IPS DF 6.9 (cell line): ENCODE measurements around the gene WDFY2.

Experiments used
- DNase-seq: peaks from one replicate; pipeline ENCODE4 v3.0.0-alpha.2; 2013; ENCODE audit warnings: low read depth, low spot score
- H3K27ac ChIP-seq: one replicate; pipeline ENCODE4 v1.5.1; 2013; ENCODE audit warnings: low read length, control low read depth
- H3K27me3 ChIP-seq: 2 replicates; pipeline ENCODE4 v1.6.1; 2013; ENCODE audit warnings: mild to moderate bottlenecking, low read length; ENCODE audit not compliant: control insufficient read depth, insufficient read depth
- H3K36me3 ChIP-seq: 2 replicates; pipeline ENCODE4 v1.6.1; 2013; ENCODE audit warnings: low read length; ENCODE audit not compliant: control insufficient read depth, insufficient read depth
- H3K4me1 ChIP-seq: 2 replicates; pipeline ENCODE4 v1.6.1; 2013; ENCODE audit warnings: low read length; ENCODE audit not compliant: control insufficient read depth, insufficient read depth
- H3K4me3 ChIP-seq: 2 replicates; pipeline ENCODE4 v1.5.1; 2013; ENCODE audit warnings: mild to moderate bottlenecking, low read length
- H3K9me3 ChIP-seq: 2 replicates; pipeline ENCODE4 v1.6.1; 2013; ENCODE audit warnings: low read length, inconsistent platforms; ENCODE audit not compliant: control insufficient read depth, insufficient read depth
- WGBS: extraction: QIAGEN DNeasy Blood & Tissue Kit; methylation state at CpG from one replicate; pipeline ENCODE4 v1.1.7; 2013; ENCODE audit warnings: mixed read lengths, missing lambda C conversion rate; ENCODE audit not compliant: insufficient read length, insufficient coverage; 5-methylcytosine and 5-hydroxymethylcytosine counted together

WDFY2 gene

DNA sequence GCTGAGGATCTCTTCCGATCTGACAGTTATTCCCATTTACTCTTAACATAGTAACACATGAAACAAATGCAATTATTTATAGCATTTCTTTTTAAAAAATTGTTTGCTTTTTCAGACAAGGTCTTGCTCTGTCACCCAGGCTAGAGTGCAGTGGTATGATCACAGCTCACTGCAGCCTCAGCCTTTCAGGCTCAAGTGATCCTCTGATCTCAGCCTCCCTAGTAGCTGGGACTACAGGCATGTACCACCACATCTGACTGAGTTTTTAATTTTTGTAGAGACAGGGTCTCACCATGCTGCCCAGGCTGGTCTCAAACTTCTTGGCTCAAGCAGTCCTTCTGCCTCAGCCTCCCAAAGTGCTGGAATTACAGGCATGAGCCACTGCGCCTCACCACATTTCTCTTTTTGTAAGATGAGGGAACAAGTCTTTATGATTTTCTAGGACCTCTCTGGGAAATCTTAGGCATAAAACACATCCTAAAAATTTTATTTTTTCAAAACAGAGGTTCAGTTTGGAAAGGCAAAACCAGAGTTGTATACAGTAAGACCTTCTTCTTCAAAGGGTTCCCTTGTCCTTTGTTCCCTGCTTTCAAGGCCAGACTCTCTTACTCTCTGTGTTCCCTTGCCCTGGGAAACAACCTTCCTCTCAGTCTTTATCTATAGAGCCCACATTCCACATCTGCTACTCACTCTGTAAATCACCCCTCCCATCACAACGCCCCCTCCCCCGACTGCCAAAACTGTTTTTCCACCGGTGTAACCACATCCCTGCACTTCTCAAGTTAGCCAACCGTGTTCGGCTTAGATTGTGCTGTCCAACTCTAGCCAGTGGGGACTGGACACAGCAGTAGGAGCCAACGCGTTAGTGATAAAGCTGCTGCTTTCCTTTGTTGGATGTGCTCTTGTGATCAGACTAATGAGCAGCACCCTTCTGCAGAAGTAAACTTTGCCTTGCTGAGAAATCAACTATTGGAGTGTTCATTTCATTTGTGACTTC, 163.5 kb downstream of the WDFY2 start:
- no peak for DNase-seq
- 100% methylated on average over 1 of the region's 9 CpGs for WGBS
- H3K27ac ChIP-seq: no peak overlapping the region

DNA sequence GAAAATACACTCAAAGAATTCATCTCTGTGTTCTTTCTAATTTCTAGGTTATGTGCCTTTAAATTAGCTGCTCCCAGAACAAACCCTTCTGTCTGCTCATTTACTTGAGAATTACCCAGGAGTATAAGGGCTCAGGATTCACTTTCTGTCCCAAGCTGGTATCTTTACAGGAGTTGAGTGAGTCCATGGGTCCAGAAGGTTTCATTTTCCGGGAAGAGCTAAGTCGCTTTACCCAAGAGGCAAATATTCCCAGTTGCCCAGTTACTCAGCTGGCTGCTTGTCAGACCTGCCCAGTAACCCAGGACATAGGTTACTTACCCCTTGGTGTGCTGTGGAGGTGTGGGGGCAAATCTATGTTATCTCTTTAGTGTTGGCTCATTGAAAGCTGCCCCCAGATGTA, 172.4 kb downstream of the WDFY2 start:
- H3K4me3 ChIP-seq: no peak overlapping the region
- H3K4me1 ChIP-seq: no peaks in the 10 kb centered on the region
- no CpG with 5 or more reads among the region's 2 CpGs for WGBS
- H3K36me3 ChIP-seq: no peaks in the 10 kb centered on the region; the same call in 1 of the 2 replicates
- no peaks in the 10 kb centered on the region for H3K27me3 ChIP-seq
- no peaks in the 10 kb centered on the region for H3K9me3 ChIP-seq
- DNase-seq: no peak
- no peak overlapping the region for H3K27ac ChIP-seq

More for the DNA sequence above, 163.5 kb downstream of the WDFY2 start:
- no peaks in the 10 kb centered on the region for H3K9me3 ChIP-seq
- 0 out of 2 replicates have a peak, but pooled peaks cover 2% of the 10 kb centered on the region for H3K36me3 ChIP-seq
- H3K4me1 ChIP-seq: no peaks in the 10 kb centered on the region
- no peaks in the 10 kb centered on the region for H3K27me3 ChIP-seq
- H3K4me3 ChIP-seq: no peak overlapping the region

DNA sequence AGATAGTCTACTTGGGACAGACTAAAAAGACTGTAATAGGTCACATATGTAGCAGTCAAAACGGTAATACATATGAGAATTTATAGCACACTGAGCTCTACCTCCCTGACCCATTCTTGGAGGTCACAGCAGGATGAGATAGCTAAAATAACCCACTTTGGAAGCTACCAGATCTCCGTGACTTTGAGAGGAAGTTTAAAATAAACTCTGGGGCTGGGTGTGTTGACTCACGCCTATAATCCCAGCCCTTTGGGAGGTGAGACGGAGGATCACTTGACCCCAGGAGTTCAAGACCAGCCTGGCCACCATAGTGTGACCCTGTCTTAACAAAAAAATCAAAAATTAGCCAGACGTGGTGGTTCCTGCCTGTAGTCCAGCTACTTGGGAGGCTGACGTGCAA, 174.4 kb downstream of the WDFY2 start:
- no peak for DNase-seq
- no peaks in the 10 kb centered on the region for H3K4me1 ChIP-seq
- no peaks in the 10 kb centered on the region; the same call in 1 of the 2 replicates for H3K36me3 ChIP-seq
- WGBS: no CpG with 5 or more reads among the region's 6 CpGs
- H3K4me3 ChIP-seq: no peak overlapping the region
- H3K9me3 ChIP-seq: no peaks in the 10 kb centered on the region
- H3K27ac ChIP-seq: no peak overlapping the region
- no peaks in the 10 kb centered on the region for H3K27me3 ChIP-seq

DNA sequence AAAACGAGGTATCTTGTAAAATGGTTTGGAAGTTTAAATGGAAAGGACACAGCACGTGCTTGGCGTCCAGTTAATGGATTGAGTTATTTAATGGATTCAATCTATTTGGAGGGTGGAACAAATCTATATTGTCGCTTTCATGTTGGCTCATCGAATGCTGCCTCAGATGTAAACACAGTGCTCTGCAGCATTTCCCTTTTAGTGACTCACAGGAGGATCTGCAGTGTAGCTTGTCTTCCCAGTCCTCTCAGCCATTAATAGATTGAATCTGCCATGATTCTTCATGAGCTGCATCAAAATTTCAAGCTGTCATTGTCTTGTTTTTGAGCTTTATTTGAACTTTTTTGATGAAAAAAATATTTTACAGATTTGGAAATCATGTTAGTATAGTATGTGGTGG, 175.0 kb downstream of the WDFY2 start:
- 100% methylated on average over 2 of the region's 5 CpGs for WGBS
- no peaks in the 10 kb centered on the region for H3K4me1 ChIP-seq

DNA sequence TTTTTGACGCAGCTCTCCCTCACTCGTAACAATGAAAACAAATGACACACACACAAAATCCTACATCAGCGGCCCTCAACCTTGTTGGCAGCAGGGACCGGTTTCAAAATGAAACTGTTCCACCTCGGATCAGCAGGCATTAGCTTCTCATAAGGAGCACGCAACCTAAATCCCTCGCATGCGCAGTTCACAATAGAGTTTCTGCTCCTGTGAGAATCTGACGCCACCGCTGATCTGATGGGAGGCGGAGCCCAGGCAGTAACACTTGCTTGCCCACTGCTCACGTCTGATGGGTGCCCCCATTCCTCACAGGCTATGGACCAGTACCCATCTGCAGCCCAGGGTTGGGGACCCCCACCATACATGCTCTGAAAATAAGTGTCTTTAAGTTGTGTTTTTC, 176.3 kb downstream of the WDFY2 start:
- WGBS: no CpG with 5 or more reads among the region's 12 CpGs
- H3K27me3 ChIP-seq: no peaks in the 10 kb centered on the region
- no peak overlapping the region for H3K4me3 ChIP-seq
- no peaks in the 10 kb centered on the region for H3K9me3 ChIP-seq
- no peaks in the 10 kb centered on the region; the same call in 1 of the 2 replicates for H3K36me3 ChIP-seq
- H3K4me1 ChIP-seq: no peaks in the 10 kb centered on the region
- no peak overlapping the region for H3K27ac ChIP-seq
- no peak for DNase-seq

More for the DNA sequence above, 175.0 kb downstream of the WDFY2 start:
- DNase-seq: no peak
- H3K36me3 ChIP-seq: no peaks in the 10 kb centered on the region; the same call in 1 of the 2 replicates
- no peak overlapping the region for H3K4me3 ChIP-seq
- H3K27me3 ChIP-seq: no peaks in the 10 kb centered on the region
- H3K9me3 ChIP-seq: no peaks in the 10 kb centered on the region
- no peak overlapping the region for H3K27ac ChIP-seq

DNA sequence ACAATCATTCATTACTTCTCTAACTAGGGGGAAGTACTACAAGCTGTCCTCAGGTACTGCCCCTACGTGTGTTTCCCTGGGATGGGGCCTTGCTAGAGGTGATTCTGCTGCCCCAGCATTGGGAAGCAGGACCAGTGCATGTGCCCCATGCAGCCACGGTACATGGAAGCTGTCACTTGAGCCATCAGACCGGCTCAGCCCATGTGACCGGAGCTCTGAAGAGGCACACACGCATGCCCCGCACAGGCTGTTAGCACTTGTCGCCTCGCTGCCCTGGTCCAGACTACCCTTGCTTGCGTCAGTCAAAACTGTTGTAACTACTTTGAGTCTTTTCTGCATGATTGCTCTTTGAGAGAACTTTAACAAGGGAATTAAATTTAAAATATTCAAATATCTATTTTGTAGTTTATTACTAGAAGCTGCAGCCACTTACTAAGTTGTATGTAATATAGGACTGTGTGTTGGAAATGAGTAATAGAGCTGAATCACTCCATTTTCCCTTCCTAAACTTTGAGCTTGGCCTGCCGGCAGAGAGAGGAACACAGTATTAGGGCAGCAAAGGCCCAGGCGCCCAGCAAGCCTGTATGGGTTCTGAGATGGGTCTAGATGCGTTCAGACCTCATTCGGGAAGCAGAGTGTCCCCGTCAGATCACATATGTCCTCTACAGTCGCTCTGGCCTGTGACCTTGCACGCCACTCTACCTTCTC, 177.5 kb downstream of the WDFY2 start:
- Histone ChIP-seq H3K36me3 (no peaks in the 10 kb centered on the region; the same call in 1 of the 2 replicates), H3K27ac (no peak overlapping the region), H3K4me1 (no peaks in the 10 kb centered on the region), H3K9me3 (no peaks in the 10 kb centered on the region), H3K27me3 (no peaks in the 10 kb centered on the region), H3K4me3 (no peak overlapping the region)
- DNase-seq: no peak
- WGBS: no CpG with 5 or more reads among the region's 16 CpGs

DNA sequence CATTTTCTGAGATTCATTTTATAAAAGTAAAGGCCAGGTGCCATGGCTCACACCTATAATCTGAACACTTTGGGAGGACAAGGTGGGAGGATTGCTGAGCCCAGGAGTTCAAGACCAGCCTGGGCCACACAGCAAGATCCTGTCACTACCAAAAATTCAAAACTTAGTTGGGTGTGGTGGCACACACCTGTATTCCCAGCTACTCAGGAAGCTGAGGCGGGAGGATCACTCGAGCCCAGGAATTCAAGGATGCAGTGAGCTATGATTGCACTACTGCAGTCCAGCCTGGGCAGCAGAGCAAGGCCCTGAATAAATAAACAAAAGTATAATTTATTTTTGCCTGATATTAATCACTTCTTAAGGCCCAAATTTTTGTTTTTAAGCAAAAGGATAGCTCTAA, 179.2 kb downstream of the WDFY2 start:
- no peak overlapping the region for H3K4me3 ChIP-seq
- DNase-seq: no peak
- peaks cover 4% of the 10 kb centered on the region for H3K4me1 ChIP-seq
- H3K27me3 ChIP-seq: no peaks in the 10 kb centered on the region
- no peak overlapping the region for H3K27ac ChIP-seq
- H3K9me3 ChIP-seq: no peaks in the 10 kb centered on the region
- H3K36me3 ChIP-seq: no peaks in the 10 kb centered on the region; the same call in 1 of the 2 replicates
- no CpG with 5 or more reads among the region's 2 CpGs for WGBS

DNA sequence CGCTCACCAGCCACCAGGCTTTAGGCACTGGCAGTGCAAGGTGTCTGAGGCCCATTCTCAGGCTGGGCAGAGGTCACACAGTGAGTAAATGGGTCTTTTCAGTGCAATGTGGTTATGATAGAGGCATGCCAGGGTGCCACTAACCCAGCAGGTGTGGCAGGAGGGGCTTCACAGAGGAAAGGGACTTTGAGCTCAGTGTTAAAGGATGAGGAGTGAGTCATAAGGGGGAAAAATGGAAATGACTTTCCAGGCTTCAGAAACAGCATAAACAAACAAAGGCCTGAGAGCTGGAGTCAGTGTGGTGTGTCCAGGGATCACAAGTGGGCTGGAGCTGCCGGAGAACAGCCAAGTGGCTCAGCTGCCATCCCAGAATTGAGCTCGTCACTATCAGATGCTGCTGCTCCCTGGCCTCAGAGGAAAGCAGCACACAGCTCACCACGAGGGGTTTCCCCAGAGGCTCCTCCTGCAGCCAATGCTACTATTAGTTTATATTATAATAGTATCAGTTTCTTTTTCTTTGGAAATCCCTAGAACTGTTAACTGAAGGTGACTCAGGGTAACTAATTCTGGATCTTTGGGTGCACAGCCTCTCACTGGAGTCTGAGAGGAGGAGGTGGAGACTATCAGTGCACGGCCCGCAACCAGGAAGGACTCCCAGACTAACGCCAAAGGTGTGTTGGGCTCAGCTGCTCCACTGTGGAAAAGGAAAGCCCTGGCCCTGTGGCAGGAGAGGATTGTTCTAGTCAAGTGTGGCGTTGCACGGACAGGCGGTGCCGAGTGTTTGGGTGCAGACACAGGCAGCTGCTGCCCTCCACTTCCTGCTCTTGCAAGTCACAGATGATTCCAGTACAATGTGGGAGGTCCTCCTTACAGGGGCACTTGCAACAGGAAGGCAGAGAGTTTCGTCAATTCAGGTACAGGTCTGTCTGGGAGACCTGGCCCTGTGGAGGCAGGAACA, 180.2 kb downstream of the WDFY2 start:
- Histone ChIP-seq H3K4me1 (peaks cover 4% of the 10 kb centered on the region), H3K36me3 (no peaks in the 10 kb centered on the region; the same call in 1 of the 2 replicates), H3K4me3 (no peak overlapping the region), H3K27me3 (no peaks in the 10 kb centered on the region), H3K9me3 (no peaks in the 10 kb centered on the region), H3K27ac (no peak overlapping the region)
- no CpG with 5 or more reads among the region's 12 CpGs for WGBS
- DNase-seq: no peak

DNA sequence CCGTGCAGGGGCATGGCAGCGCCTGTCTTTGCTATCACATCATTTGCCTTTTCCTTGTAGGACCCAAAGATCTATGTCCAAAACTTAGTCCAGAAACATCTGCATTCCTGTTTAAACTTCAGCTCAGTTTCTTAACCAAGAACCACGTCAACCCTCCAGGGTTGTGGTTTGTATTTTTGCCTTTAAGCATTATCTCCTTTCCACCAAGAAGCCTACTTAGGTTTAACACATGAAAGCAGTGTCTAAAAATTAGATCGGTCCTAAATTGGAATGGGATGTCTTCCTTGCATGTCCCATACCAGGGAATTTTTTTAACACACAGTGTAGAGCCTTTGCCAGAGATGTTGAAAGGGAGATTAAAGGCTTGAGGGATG, 180.9 kb downstream of the WDFY2 start:
- no peaks in the 10 kb centered on the region for H3K9me3 ChIP-seq
- H3K27ac ChIP-seq: no peak overlapping the region
- no CpG with 5 or more reads among the region's 4 CpGs for WGBS
- H3K27me3 ChIP-seq: no peaks in the 10 kb centered on the region
- H3K4me1 ChIP-seq: peaks cover 4% of the 10 kb centered on the region
- no peak for DNase-seq
- no peaks in the 10 kb centered on the region; the same call in 1 of the 2 replicates for H3K36me3 ChIP-seq
- no peak overlapping the region for H3K4me3 ChIP-seq
